AG04450 (cell line): ENCODE measurements around the gene PIK3CB. TPM values are rescaled to one million over a fixed set of nuclear protein-coding genes. Genes with fewer than 3 reads are reported as not detected.

Experiments used
- CTCF ChIA-PET: fragments of 300-600, 350-600 bp; formaldehyde crosslinking; extraction: SDS; loops from one replicate; lab custom pipeline; 2022; ENCODE audit warnings: antibody characterized with exemption, inconsistent platforms; lab: Charles Lee
- POLR2A ChIA-PET: fragments of 350-600 bp; formaldehyde crosslinking; extraction: SDS; loops from one replicate; lab custom pipeline; 2021; ENCODE audit warnings: antibody characterized with exemption, inconsistent platforms; lab: Yijun Ruan, JAX
- DNase-seq: peaks from one replicate; pipeline ENCODE4 v3.0.0-alpha.2; 2011; ENCODE audit warnings: low read depth, low spot score
- H3K27ac ChIP-seq: one replicate; pipeline ENCODE4 v1.5.1; 2012; ENCODE audit warnings: low read depth, low read length, control low read depth
- H3K27me3 ChIP-seq: one replicate; pipeline ENCODE4 v1.6.0; 2012; ENCODE audit warnings: low read length; ENCODE audit not compliant: control insufficient read depth, insufficient read depth
- H3K4me3 ChIP-seq: 2 replicates; pipeline ENCODE4 v1.5.1; 2011; ENCODE audit warnings: mild to moderate bottlenecking, low read depth, low read length, control low read depth
- H3K9me3 ChIP-seq: 2 replicates; pipeline ENCODE4 v1.5.1; 2012; ENCODE audit warnings: low read length; ENCODE audit not compliant: control insufficient read depth, insufficient read depth
- polyA plus RNA-seq: library from polyadenylated mRNA; depleted of rRNA; stranded (reverse); fragments of >200 nt; gene quantifications from 2 replicates; pipeline ENCODE4 v1.2.3, GENCODE V29; 2011
- TF ChIP-seq, protein P1 (sequence below): IDR thresholded peaks from 2 replicates; pipeline ENCODE4 v1.5.1; 2011; ENCODE audit warnings: low read depth, low read length, control low read depth, inconsistent platforms

PIK3CB gene
- polyA plus RNA-seq, 1 experiment, result 13.8 TPM

DNA sequence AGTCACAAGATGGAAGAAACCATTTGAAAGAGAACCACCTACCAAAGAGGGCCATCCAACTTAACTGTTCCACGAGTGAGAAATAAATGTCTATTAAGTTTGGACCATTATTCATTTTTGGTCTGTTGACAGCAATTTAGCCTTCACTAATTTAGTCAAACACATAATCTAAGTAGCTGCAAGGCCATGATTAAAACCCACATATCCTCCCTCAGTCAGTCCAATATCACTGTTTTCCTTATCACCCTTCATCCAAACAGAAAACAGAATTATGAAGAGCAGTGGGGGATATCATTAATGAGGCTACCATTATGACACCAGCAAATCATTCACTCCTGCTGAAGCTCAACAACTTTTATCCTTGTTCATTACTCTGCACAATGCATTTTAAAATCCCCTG lies 52.0 kb downstream of the PIK3CB start:
- Histone ChIP-seq H3K27ac (no peak overlapping the region), H3K4me3 (no peak overlapping the region), H3K27me3 (no peaks in the 10 kb centered on the region), H3K9me3 (peaks cover 8% of the 10 kb centered on the region; the same call in 1 of the 2 replicates)
- no peak for DNase-seq
- TF ChIP-seq, protein P1, sequence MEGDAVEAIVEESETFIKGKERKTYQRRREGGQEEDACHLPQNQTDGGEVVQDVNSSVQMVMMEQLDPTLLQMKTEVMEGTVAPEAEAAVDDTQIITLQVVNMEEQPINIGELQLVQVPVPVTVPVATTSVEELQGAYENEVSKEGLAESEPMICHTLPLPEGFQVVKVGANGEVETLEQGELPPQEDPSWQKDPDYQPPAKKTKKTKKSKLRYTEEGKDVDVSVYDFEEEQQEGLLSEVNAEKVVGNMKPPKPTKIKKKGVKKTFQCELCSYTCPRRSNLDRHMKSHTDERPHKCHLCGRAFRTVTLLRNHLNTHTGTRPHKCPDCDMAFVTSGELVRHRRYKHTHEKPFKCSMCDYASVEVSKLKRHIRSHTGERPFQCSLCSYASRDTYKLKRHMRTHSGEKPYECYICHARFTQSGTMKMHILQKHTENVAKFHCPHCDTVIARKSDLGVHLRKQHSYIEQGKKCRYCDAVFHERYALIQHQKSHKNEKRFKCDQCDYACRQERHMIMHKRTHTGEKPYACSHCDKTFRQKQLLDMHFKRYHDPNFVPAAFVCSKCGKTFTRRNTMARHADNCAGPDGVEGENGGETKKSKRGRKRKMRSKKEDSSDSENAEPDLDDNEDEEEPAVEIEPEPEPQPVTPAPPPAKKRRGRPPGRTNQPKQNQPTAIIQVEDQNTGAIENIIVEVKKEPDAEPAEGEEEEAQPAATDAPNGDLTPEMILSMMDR, result no peak
- POLR2A ChIA-PET, result no interaction called here
- CTCF ChIA-PET, result interaction anchor here (2.8 kb wide), 1 partner anchor 133 kb away, joined by 6 read pairs; no protein-coding TSS in a partner anchor

DNA sequence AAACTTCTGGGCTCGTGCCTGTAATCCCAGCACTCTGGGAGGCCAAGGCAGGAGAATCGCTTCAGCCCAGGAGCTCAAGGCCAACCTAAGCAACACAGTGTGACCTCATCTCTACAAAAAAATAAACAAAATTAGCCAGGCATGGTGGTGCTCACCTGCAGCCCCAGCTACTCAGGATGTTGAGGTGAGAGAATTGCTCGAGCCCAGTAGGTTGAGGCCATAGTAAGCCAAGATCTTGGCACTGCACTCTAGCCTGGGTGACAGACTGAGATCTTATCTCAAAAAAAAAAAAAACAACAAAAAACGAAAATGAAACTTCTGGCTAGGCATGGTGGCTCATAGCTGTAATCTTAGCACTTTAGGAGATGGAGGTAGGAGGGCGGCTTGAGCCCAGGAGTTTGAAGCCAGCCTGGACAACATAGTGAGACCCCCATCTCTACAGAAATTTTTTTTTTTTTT lies 53.7 kb downstream of the PIK3CB start:
- CTCF ChIA-PET, result interaction anchor here (1.0 to 2.8 kb wide), 2 partner anchors 134 to 142 kb away, joined by 3 to 6 read pairs; no protein-coding TSS in a partner anchor

DNA sequence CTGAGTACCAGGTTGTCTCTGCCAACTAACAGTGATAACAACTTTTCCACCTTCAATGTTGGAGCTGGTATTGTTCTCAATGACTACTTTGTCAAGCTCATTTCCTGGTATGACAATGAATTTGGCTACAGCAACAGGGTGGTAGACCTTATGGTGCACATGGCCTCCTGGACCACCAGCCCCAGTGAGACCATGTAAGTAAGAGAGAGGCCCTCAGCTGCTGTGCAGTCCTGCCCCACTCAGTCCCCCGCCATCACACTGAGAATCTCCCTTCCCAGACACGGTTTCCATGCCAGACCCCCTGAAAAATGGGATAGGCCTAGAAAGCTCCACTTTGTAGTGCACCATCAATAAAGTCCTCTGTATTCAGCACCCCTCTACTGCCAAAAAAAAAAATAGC lies 56.1 kb downstream of the PIK3CB start:
- TF ChIP-seq, protein P1, result no peak
- Histone ChIP-seq H3K27ac (no peak overlapping the region), H3K27me3 (no peaks in the 10 kb centered on the region), H3K4me3 (no peak overlapping the region), H3K9me3 (no peaks in the 10 kb centered on the region)
- POLR2A ChIA-PET, result interaction anchor here (0.7 kb wide), 1 partner anchor 368 kb away, joined by 10 read pairs; no protein-coding TSS in a partner anchor
- CTCF ChIA-PET, result interaction anchor here (1.9 kb wide), 1 partner anchor 137 kb away, joined by 5 read pairs; no protein-coding TSS in a partner anchor
- DNase-seq, result no peak

More for the DNA sequence above, 53.7 kb downstream of the PIK3CB start:
- peaks cover 8% of the 10 kb centered on the region; the same call in 1 of the 2 replicates for H3K9me3 ChIP-seq
- no peaks in the 10 kb centered on the region for H3K27me3 ChIP-seq
- TF ChIP-seq, protein P1, result no peak
- H3K27ac ChIP-seq, result no peak overlapping the region
- POLR2A ChIA-PET, result no interaction called here
- DNase-seq, result no peak
- no peak overlapping the region for H3K4me3 ChIP-seq

DNA sequence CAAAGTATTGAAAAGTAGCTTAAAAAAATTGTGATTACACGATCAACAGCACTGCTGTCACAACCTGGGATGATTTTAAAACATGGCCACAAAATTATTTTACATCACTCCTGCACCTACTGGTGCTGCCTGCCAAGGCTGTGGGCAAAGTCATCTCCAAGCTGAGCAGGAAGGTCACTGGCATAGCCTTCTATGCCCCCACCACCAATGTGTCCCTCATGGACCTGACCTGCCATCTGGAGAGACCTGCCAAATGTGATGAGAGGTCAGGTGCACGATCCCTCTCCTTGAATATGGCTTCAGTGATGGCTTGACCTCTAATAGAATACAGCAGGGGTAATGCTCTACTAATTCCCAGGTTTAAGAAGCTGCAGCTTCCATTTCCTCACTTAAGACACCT lies 57.8 kb downstream of the PIK3CB start:
- no peaks in the 10 kb centered on the region for H3K9me3 ChIP-seq
- ChIA-PET POLR2A (no interaction called here), CTCF (interaction anchor here (0.6 to 3.5 kb wide), 4 partner anchors 15 to 552 kb away, joined by 3 to 28 read pairs (median 3); no protein-coding TSS in a partner anchor)
- no peak overlapping the region for H3K27ac ChIP-seq
- no peak overlapping the region for H3K4me3 ChIP-seq
- no peak for DNase-seq
- TF ChIP-seq, protein P1, result no peak
- no peaks in the 10 kb centered on the region for H3K27me3 ChIP-seq

DNA sequence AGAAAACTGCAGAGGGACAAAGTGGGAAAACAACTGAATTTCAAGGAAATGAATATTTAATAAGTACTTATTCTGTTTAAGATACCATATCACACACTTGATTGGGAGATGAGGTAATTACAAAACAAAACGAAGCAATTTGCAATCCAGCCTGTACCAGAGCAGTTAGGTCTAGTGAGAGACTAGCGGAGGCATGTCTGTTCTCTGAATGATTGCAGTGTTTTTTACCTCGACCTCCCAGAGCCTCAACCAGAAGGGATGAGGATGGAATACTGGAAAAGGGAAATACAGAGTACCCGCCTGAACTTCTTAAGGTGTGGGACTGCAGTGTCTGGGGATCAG lies 59.5 kb downstream of the PIK3CB start:
- Histone ChIP-seq H3K27ac (peak overlapping the region; percentile 80), H3K27me3 (no peaks in the 10 kb centered on the region), H3K9me3 (no peaks in the 10 kb centered on the region), H3K4me3 (no peak overlapping the region)
- TF ChIP-seq, protein P1, result no peak
- no peak for DNase-seq
- ChIA-PET CTCF (interaction anchor here (1.2 to 3.5 kb wide), 3 partner anchors 12 to 296 kb away, joined by 3 to 28 read pairs (median 7); no protein-coding TSS in a partner anchor), POLR2A (interaction anchor here (0.7 to 1.4 kb wide), 2 partner anchors 49 to 81 kb away, joined by 3 to 6 read pairs; no protein-coding TSS in a partner anchor)
